HL-60/S4 treated with retinoic acid at 250 ng/mL for 4 days and 3 days (cell line): Measurements from ENCODE around the gene CACNA1H.

Source experiments
- in situ Hi-C: fragments of 300-500 bp; cut with MboI; formaldehyde crosslinking; loops from 2 replicates; pipeline ENCODE4 v1.7.0; 2022; ENCODE audit warnings: low sequenced_read_pairs

Gene CACNA1H

GRCh38 chr16:1156055-1156982, 3.4 kb downstream of the CACNA1H start:
- in situ Hi-C loops = no loop called here

- in situ Hi-C loops = no loop called here
Observed at GRCh38 chr16:1156983-1157638, 4.2 kb downstream of the CACNA1H start.

- in situ Hi-C loops = no loop called here
Observed at GRCh38 chr16:1157639-1158455, 4.9 kb downstream of the CACNA1H start.

GRCh38 chr16:1158456-1159324, 5.8 kb downstream of the CACNA1H start:
- in situ Hi-C loops = no loop called here

GRCh38 chr16:1159325-1159972, 6.5 kb downstream of the CACNA1H start:
- in situ Hi-C loops = no loop called here

GRCh38 chr16:1159973-1160772, 7.3 kb downstream of the CACNA1H start:
- in situ Hi-C loops = no loop called here

GRCh38 chr16:1160773-1161348, 8.0 kb downstream of the CACNA1H start:
- in situ Hi-C loops = no loop called here

GRCh38 chr16:1162701-1163566, 10.0 kb downstream of the CACNA1H start:
- in situ Hi-C loops = no loop called here

GRCh38 chr16:1163567-1164055, 10.7 kb downstream of the CACNA1H start:
- in situ Hi-C loops = no loop called here

GRCh38 chr16:1164382-1164781, 11.5 kb downstream of the CACNA1H start:
- in situ Hi-C loops = no loop called here

- in situ Hi-C loops = no loop called here
Observed at GRCh38 chr16:1164975-1165374, 12.1 kb downstream of the CACNA1H start.

- in situ Hi-C loops = no loop called here
Observed at GRCh38 chr16:1165511-1165910, 12.6 kb downstream of the CACNA1H start.

- in situ Hi-C loops = no loop called here
Observed at GRCh38 chr16:1167276-1168107, 14.6 kb downstream of the CACNA1H start.

GRCh38 chr16:1168837-1169236, 15.9 kb downstream of the CACNA1H start:
- in situ Hi-C loops = no loop called here

GRCh38 chr16:1169285-1170075, 16.6 kb downstream of the CACNA1H start:
- in situ Hi-C loops = no loop called here

GRCh38 chr16:1170076-1170418, 17.1 kb downstream of the CACNA1H start:
- in situ Hi-C loops = no loop called here
